ENCODE data around the gene BTBD10. TPM values are rescaled to one million over a fixed set of nuclear protein-coding genes. Genes with fewer than 3 reads are reported as not detected.
"Not testable (repeated sequence)": the region's sequence is repeated elsewhere in the genome, so short reads cannot be mapped to it uniquely, and the experiment has no call there.

The BTBD10 gene
- total RNA-seq, 2 donors from 2014 or later = 27.4 to 36.1 TPM

DNA sequence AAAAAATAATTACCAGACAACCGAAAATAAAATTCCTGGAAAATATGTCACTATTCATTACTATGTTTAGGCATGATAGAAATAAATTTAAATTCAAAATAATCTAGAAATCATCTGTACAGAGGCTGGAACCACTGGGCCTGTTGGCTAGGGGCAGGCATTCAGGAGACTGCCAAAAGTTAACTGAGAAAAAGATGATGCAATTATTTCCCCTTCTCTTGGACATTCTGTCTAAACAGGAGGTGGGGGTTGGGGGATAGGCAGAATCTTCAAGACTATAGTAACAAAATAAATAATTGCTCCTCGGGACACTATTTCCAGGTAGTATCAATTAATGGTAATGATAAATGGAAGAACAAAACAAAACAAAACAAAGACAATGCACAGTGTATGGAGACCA, 14.1 kb downstream of the BTBD10 start:
- intact Hi-C loops (cut with DNase I) = no loop called here
- DNase-seq (ENCODE audit: low spot score) = no peak

- intact Hi-C loops (cut with DNase I) = no loop called here
- DNase-seq (ENCODE audit: low spot score) = no peak
These were observed 16.6 kb downstream of the BTBD10 start for GRCh38 chr11:13446444-13446843.

DNA sequence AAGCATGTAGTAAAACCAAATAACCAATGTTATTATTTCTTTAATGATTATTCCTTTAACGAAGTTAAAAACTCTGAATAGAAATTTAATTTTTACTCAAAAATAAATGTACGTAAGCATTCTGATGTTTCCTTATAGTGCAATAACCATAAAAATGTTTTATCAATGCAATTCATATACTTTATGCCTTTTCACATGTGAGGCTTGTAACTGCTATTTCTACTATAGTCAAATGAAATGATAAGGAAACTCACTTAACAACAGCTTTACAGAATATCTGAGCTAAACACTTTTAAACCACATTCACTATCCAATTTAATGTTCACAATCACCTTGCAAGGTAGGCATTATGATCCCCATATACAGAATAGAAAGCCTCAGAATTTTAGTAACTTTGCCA, 17.4 kb downstream of the BTBD10 start:
- DNase-seq (ENCODE audit: low spot score) = no peak
- intact Hi-C loops (cut with DNase I) = no loop called here

GRCh38 chr11:13440100-13440855, 22.7 kb downstream of the BTBD10 start:
- intact Hi-C loops (cut with DNase I) = no loop called here
- no peak for DNase-seq (ENCODE audit: low spot score)

GRCh38 chr11:13438291-13438690, 24.7 kb downstream of the BTBD10 start:
- DNase-seq (ENCODE audit: low spot score) = no peak
- intact Hi-C loops (cut with DNase I) = no loop called here

- intact Hi-C loops (cut with DNase I); DNase-seq (ENCODE audit: low spot score): not testable (repeated sequence)
These were observed 26.2 kb downstream of the BTBD10 start for GRCh38 chr11:13436836-13437235.

DNA sequence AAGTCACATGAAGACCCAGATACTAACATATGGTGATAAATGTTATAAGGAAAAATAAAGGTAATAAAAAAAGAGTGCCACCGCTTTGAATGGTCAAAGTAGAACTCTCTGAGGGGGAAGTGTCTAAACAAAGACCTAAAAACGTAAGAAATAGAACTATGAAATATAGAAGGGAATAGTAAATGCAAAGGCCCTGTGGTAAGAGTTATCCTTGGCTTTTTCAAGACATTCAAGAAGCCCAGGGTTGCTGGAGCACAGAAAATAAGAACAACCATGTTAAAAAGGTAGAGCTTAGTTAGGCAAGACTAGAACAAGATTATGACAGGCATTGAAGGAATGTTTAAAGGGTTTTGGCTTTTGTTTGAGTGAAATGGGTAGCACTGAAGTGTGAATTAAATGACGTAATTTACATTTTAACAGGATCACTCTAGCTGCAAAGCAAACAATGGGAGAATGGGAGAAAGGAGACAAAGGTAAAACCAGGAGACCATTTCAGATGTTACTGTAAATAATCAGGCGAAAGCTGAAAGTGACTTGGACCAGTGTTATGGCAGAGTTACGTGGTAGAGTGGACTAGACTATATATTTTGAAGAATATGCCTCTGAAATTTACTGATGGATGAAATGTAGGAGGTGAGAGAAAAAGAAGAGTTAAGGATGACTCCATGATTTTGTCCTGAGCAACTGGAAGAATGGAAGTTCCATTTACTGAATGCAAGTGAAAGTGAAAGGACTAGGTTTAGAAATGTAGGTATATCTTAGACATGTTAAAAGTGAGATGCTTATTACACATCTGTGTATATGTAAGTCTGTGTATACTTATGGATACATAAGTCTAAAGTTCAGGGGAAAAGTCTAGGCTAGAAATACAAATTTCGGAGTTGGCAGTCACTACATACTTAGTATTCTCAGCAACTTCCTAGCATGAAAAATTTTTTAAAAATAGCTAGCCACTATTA, 28.5 kb downstream of the BTBD10 start:
- DNase-seq (ENCODE audit: low spot score) = no peak
- intact Hi-C loops (cut with DNase I) = no loop called here

- no peak for DNase-seq (ENCODE audit: low spot score)
- intact Hi-C loops (cut with DNase I) = no loop called here
These were observed 29.6 kb downstream of the BTBD10 start for GRCh38 chr11:13433437-13433836.

- intact Hi-C loops (cut with DNase I) = no loop called here
- no peak for DNase-seq (ENCODE audit: low spot score)
These were observed 33.2 kb downstream of the BTBD10 start for GRCh38 chr11:13429836-13430235.

- no peak for DNase-seq (ENCODE audit: low spot score)
These were observed 33.7 kb downstream of the BTBD10 start for GRCh38 chr11:13429288-13429687.

DNA sequence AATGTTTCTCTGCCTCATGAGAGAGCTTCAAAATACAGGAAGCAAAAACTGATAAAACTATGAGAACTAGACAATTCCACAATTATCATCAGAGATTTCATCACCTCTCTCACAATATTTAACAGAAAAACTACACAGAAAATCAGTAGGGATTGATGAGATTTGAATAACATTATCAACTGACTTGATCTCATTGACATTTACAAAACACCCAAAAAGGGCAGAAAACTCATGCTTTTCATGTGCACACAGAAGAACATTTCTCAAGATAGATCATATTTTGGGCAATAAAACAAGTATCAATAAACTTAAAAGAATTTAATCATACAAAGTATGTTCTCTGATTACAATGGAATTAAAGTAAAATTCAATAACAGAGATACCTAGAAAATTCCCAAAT, 35.6 kb downstream of the BTBD10 start:
- intact Hi-C loops (cut with DNase I) = no loop called here
- DNase-seq (ENCODE audit: low spot score) = no peak

More at GRCh38 chr11:13429288-13429687, 33.7 kb downstream of the BTBD10 start:
- intact Hi-C loops (cut with DNase I) = no loop called here

DNA sequence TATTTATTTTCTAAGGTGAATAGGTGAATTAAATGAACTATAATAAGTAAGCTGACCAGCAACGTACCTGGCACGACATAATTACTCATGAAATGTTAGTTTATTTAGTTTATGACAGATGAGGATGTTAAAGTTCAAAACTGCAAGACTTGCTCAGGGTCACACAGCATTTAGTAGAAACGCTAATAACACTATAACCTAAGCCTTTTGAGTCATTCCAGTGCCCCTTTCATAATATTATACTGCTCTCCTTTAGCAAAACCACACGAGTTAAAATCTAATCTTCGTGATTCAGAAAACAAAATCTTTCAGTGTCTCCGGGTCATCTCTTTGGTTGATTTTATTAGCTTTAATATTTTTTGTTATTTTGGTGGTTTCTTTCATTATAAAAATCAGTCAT, 39.6 kb downstream of the BTBD10 start:
- intact Hi-C loops (cut with DNase I) = no loop called here
- no peak for DNase-seq (ENCODE audit: low spot score)

DNA sequence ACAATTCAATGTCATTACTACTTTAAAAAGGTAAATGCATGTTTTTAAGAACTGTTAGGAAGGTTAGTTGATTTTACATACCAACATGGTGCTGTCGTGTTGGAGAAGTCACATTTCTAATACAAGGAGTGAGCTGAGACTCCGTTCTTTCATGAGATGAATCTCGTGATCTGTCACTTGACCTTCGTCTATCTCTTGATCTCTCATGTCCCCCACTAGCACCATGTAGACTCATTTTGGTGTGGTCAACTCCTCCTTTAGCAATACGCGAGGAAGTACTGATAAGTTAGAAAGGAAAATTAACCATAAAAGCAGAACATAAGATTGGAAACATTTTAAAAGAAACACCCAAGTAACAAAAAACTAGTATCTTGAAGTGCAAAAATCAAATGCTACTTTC, 41.5 kb downstream of the BTBD10 start:
- intact Hi-C loops (cut with DNase I) = no loop called here
- no peak for DNase-seq (ENCODE audit: low spot score)

DNA sequence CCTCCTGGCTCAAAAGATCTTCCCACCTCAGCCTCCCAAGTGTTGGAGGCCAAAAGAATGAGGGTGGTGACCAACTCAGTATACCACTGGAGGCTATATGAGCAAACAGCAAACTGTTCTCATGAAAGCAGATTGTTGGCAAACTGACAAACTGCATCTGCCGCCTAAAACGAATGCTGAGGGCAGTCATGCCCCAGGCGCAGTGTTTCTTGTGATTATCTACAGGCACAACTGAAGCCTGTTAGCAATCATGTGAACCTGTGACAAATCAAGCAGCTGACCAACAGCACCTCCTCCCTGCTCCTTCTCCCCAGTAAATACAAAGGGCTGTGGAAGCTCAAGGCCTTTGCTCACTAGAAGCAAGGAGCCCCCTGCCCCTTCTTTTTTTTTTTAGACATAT, 47.8 kb downstream of the BTBD10 start:
- no peak for DNase-seq (ENCODE audit: low spot score)
- intact Hi-C loops (cut with DNase I) = no loop called here

DNA sequence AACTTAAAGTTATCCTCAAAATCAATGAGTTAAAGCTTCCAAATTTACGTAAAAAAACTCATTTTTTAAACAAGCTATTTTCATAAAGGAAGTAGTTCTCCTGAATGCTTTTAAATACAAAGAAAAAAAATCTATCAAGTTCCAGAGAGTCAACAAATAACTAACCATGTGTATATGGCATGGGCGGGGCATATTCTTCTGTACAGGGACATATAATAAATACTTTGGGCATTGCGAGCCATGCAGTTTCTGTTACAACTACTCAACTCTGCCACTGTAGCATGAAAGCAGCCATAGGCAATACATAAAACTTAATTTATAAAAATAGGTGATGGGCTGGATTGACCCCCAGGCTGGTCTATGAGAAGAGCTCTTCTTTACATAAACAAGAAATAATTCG, 57.8 kb downstream of the BTBD10 start:
- intact Hi-C loops (cut with DNase I) = no loop called here
- no peak for DNase-seq (ENCODE audit: low spot score)

DNA sequence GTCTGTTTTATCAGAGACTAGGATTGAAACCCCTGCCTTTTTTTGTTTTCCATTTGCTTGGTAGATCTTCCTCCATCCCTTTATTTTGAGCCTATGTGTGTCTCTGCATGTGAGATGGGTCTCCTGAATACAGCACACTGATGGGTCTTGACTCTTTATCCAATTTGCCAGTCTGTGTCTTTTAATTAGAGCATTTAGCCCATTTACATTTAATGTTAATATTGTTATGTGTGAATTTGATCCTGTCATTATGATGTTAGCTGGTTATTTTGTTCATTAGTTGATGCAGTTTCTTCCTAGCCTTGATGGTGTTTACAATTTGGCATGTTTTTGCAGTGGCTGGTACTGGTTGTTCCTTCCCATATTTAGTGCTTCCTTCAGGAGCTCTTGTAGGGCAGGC, 64.7 kb downstream of the BTBD10 start:
- intact Hi-C loops (cut with DNase I); DNase-seq (ENCODE audit: low spot score): not testable (repeated sequence)

- DNase-seq (ENCODE audit: low spot score) = no peak
- intact Hi-C loops (cut with DNase I) = no loop called here
These were observed 71.8 kb downstream of the BTBD10 start for GRCh38 chr11:13391217-13391616.

- DNase-seq (ENCODE audit: low spot score) = no peak
- intact Hi-C loops (cut with DNase I) = no loop called here
These were observed 74.3 kb downstream of the BTBD10 start for GRCh38 chr11:13388741-13389140.

- intact Hi-C loops (cut with DNase I) = no loop called here
- DNase-seq (ENCODE audit: low spot score) = no peak
These were observed 76.5 kb downstream of the BTBD10 start for GRCh38 chr11:13386567-13386966.

GRCh38 chr11:13384908-13385640, 77.9 kb downstream of the BTBD10 start:
- no peak for DNase-seq (ENCODE audit: low spot score)
- intact Hi-C loops (cut with DNase I) = no loop called here

Data from posterior vena cava (tissue), 2 donors.